ENCODE data around the gene GFRA3. TPM values are rescaled to one million over a fixed set of nuclear protein-coding genes. Genes with fewer than 3 reads are reported as not detected.
"Not testable (repeated sequence)": the region's sequence is repeated elsewhere in the genome, so short reads cannot be mapped to it uniquely, and the experiment has no call there.

GFRA3 gene
- total and polyA plus RNA-seq, 2 donors: 0.14 to 2.1 TPM

- no peak for DNase-seq (ENCODE audit: low read depth in 6 of 9, low spot score in 9 of 9)
- WGBS: 93% methylated on average over 3 of the region's 3 CpGs
These were observed 10.8 kb downstream of the GFRA3 start for GRCh38 chr5:138263581-138263980.

GRCh38 chr5:138258704-138259292 lies 15.6 kb downstream of the GFRA3 start:
- no peaks in the 10 kb centered on the region for H3K9me3 ChIP-seq (ENCODE audit: control insufficient read depth in 2 of 2, insufficient read depth in 1 of 2, low read length in 1 of 2)
- no peak overlapping the region for H3K27ac ChIP-seq (ENCODE audit: low read depth in 1 of 2, low read length in 1 of 2)
- no peaks in the 10 kb centered on the region for H3K4me1 ChIP-seq (ENCODE audit: control insufficient read depth in 2 of 2, insufficient read depth in 2 of 2, low read length in 2 of 2)
- no peak overlapping the region for H3K4me3 ChIP-seq (ENCODE audit: low read length in 2 of 2)
- WGBS: 90% methylated on average over 4 of the region's 4 CpGs
- peaks cover 0 to 3% of the 10 kb centered on the region in 2 donors for H3K27me3 ChIP-seq (ENCODE audit: control insufficient read depth in 2 of 2, insufficient read depth in 1 of 2, low read length in 1 of 2)
- DNase-seq (ENCODE audit: low read depth in 6 of 9, low spot score in 9 of 9): no peak
- no peaks in the 10 kb centered on the region for H3K36me3 ChIP-seq (ENCODE audit: control insufficient read depth in 2 of 2, insufficient read depth in 2 of 2, low read length in 1 of 2)

More at GRCh38 chr5:138263581-138263980, 10.8 kb downstream of the GFRA3 start:
- Histone ChIP-seq H3K4me3 (ENCODE audit: low read length in 2 of 2) (no peak overlapping the region), H3K27me3 (ENCODE audit: control insufficient read depth in 2 of 2, insufficient read depth in 1 of 2, low read length in 1 of 2) (no peaks in the 10 kb centered on the region), H3K4me1 (ENCODE audit: control insufficient read depth in 2 of 2, insufficient read depth in 2 of 2, low read length in 2 of 2) (no peaks in the 10 kb centered on the region), H3K9me3 (ENCODE audit: control insufficient read depth in 2 of 2, insufficient read depth in 1 of 2, low read length in 1 of 2) (no peaks in the 10 kb centered on the region), H3K27ac (ENCODE audit: low read depth in 1 of 2, low read length in 1 of 2) (no peak overlapping the region), H3K36me3 (ENCODE audit: control insufficient read depth in 2 of 2, insufficient read depth in 2 of 2, low read length in 1 of 2) (no peaks in the 10 kb centered on the region)

GRCh38 chr5:138257583-138257982 lies 16.8 kb downstream of the GFRA3 start:
- WGBS: 95% methylated on average over 29 of the region's 29 CpGs
- H3K27me3 ChIP-seq (ENCODE audit: control insufficient read depth in 2 of 2, insufficient read depth in 1 of 2, low read length in 1 of 2): peaks cover 0 to 3% of the 10 kb centered on the region in 2 donors
- DNase-seq (ENCODE audit: low read depth in 6 of 9, low spot score in 9 of 9): no peak

GRCh38 chr5:138252944-138253343 lies 21.5 kb downstream of the GFRA3 start:
- no peak overlapping the region for H3K4me3 ChIP-seq (ENCODE audit: low read length in 2 of 2)
- H3K4me1 ChIP-seq (ENCODE audit: control insufficient read depth in 2 of 2, insufficient read depth in 2 of 2, low read length in 2 of 2): no peaks in the 10 kb centered on the region
- DNase-seq (ENCODE audit: low read depth in 6 of 9, low spot score in 9 of 9): no peak
- H3K9me3 ChIP-seq (ENCODE audit: control insufficient read depth in 2 of 2, insufficient read depth in 1 of 2, low read length in 1 of 2): no peaks in the 10 kb centered on the region
- over 99% methylated on average over 3 of the region's 3 CpGs for WGBS
- peaks cover 0 to 3% of the 10 kb centered on the region in 2 donors for H3K27me3 ChIP-seq (ENCODE audit: control insufficient read depth in 2 of 2, insufficient read depth in 1 of 2, low read length in 1 of 2)
- H3K36me3 ChIP-seq (ENCODE audit: control insufficient read depth in 2 of 2, insufficient read depth in 2 of 2, low read length in 1 of 2): no peaks in the 10 kb centered on the region
- H3K27ac ChIP-seq (ENCODE audit: low read depth in 1 of 2, low read length in 1 of 2): no peak overlapping the region

More at GRCh38 chr5:138257583-138257982, 16.8 kb downstream of the GFRA3 start:
- H3K4me3 ChIP-seq (ENCODE audit: low read length in 2 of 2): no peak overlapping the region
- no peaks in the 10 kb centered on the region for H3K36me3 ChIP-seq (ENCODE audit: control insufficient read depth in 2 of 2, insufficient read depth in 2 of 2, low read length in 1 of 2)
- H3K9me3 ChIP-seq (ENCODE audit: control insufficient read depth in 2 of 2, insufficient read depth in 1 of 2, low read length in 1 of 2): no peaks in the 10 kb centered on the region
- no peaks in the 10 kb centered on the region for H3K4me1 ChIP-seq (ENCODE audit: control insufficient read depth in 2 of 2, insufficient read depth in 2 of 2, low read length in 2 of 2)
- no peak overlapping the region for H3K27ac ChIP-seq (ENCODE audit: low read depth in 1 of 2, low read length in 1 of 2)

- not testable (repeated sequence) for H3K36me3 ChIP-seq (ENCODE audit: control insufficient read depth in 2 of 2, insufficient read depth in 2 of 2, low read length in 1 of 2); H3K4me3 ChIP-seq (ENCODE audit: low read length in 2 of 2); H3K4me1 ChIP-seq (ENCODE audit: control insufficient read depth in 2 of 2, insufficient read depth in 2 of 2, low read length in 2 of 2); DNase-seq (ENCODE audit: low read depth in 6 of 9, low spot score in 9 of 9); H3K27ac ChIP-seq (ENCODE audit: low read depth in 1 of 2, low read length in 1 of 2); H3K9me3 ChIP-seq (ENCODE audit: control insufficient read depth in 2 of 2, insufficient read depth in 1 of 2, low read length in 1 of 2)
- 98% methylated on average over 2 of the region's 2 CpGs for WGBS
- H3K27me3 ChIP-seq (ENCODE audit: control insufficient read depth in 2 of 2, insufficient read depth in 1 of 2, low read length in 1 of 2): peaks cover 0 to 12% of the 10 kb centered on the region in 2 donors
These were observed 26.6 kb downstream of the GFRA3 start for GRCh38 chr5:138247800-138248199.

GRCh38 chr5:138246822-138247221 lies 27.6 kb downstream of the GFRA3 start:
- Histone ChIP-seq H3K4me3 (ENCODE audit: low read length in 2 of 2) (no peak overlapping the region), H3K9me3 (ENCODE audit: control insufficient read depth in 2 of 2, insufficient read depth in 1 of 2, low read length in 1 of 2) (no peaks in the 10 kb centered on the region), H3K36me3 (ENCODE audit: control insufficient read depth in 2 of 2, insufficient read depth in 2 of 2, low read length in 1 of 2) (no peaks in the 10 kb centered on the region), H3K27ac (ENCODE audit: low read depth in 1 of 2, low read length in 1 of 2) (no peak overlapping the region), H3K27me3 (ENCODE audit: control insufficient read depth in 2 of 2, insufficient read depth in 1 of 2, low read length in 1 of 2) (peaks cover 0 to 21% of the 10 kb centered on the region in 2 donors), H3K4me1 (ENCODE audit: control insufficient read depth in 2 of 2, insufficient read depth in 2 of 2, low read length in 2 of 2) (peaks cover 3 to 7% of the 10 kb centered on the region in 2 donors)
- no peak for DNase-seq (ENCODE audit: low read depth in 6 of 9, low spot score in 9 of 9)
- 98% methylated on average over 4 of the region's 4 CpGs for WGBS

- Histone ChIP-seq H3K4me1 (ENCODE audit: control insufficient read depth in 2 of 2, insufficient read depth in 2 of 2, low read length in 2 of 2) (peaks cover 4 to 11% of the 10 kb centered on the region in 2 donors), H3K36me3 (ENCODE audit: control insufficient read depth in 2 of 2, insufficient read depth in 2 of 2, low read length in 1 of 2) (no peaks in the 10 kb centered on the region), H3K4me3 (ENCODE audit: low read length in 2 of 2) (no peak overlapping the region), H3K27ac (ENCODE audit: low read depth in 1 of 2, low read length in 1 of 2) (no peak overlapping the region), H3K9me3 (ENCODE audit: control insufficient read depth in 2 of 2, insufficient read depth in 1 of 2, low read length in 1 of 2) (no peaks in the 10 kb centered on the region), H3K27me3 (ENCODE audit: control insufficient read depth in 2 of 2, insufficient read depth in 1 of 2, low read length in 1 of 2) (peaks cover 0 to 26% of the 10 kb centered on the region in 2 donors)
- no peak for DNase-seq (ENCODE audit: low read depth in 6 of 9, low spot score in 9 of 9)
- WGBS: 96% methylated on average over 4 of the region's 4 CpGs
These were observed 28.1 kb downstream of the GFRA3 start for GRCh38 chr5:138246334-138246733.

GRCh38 chr5:138245717-138246116 lies 28.7 kb downstream of the GFRA3 start:
- Histone ChIP-seq H3K27me3 (ENCODE audit: control insufficient read depth in 2 of 2, insufficient read depth in 1 of 2, low read length in 1 of 2) (peaks cover 0 to 32% of the 10 kb centered on the region in 2 donors), H3K9me3 (ENCODE audit: control insufficient read depth in 2 of 2, insufficient read depth in 1 of 2, low read length in 1 of 2) (no peaks in the 10 kb centered on the region), H3K27ac (ENCODE audit: low read depth in 1 of 2, low read length in 1 of 2) (no peak overlapping the region), H3K4me3 (ENCODE audit: low read length in 2 of 2) (no peak overlapping the region), H3K36me3 (ENCODE audit: control insufficient read depth in 2 of 2, insufficient read depth in 2 of 2, low read length in 1 of 2) (no peaks in the 10 kb centered on the region), H3K4me1 (ENCODE audit: control insufficient read depth in 2 of 2, insufficient read depth in 2 of 2, low read length in 2 of 2) (peaks cover 4 to 12% of the 10 kb centered on the region in 2 donors)
- 89% methylated on average over 1 of the region's 1 CpG for WGBS
- no peak for DNase-seq (ENCODE audit: low read depth in 6 of 9, low spot score in 9 of 9)

GRCh38 chr5:138243794-138244193 lies 30.6 kb downstream of the GFRA3 start:
- Histone ChIP-seq H3K27me3 (ENCODE audit: control insufficient read depth in 2 of 2, insufficient read depth in 1 of 2, low read length in 1 of 2) (peaks cover 0 to 44% of the 10 kb centered on the region in 2 donors), H3K4me3 (ENCODE audit: low read length in 2 of 2) (no peak overlapping the region), H3K9me3 (ENCODE audit: control insufficient read depth in 2 of 2, insufficient read depth in 1 of 2, low read length in 1 of 2) (no peaks in the 10 kb centered on the region), H3K27ac (ENCODE audit: low read depth in 1 of 2, low read length in 1 of 2) (no peak overlapping the region), H3K4me1 (ENCODE audit: control insufficient read depth in 2 of 2, insufficient read depth in 2 of 2, low read length in 2 of 2) (peaks cover 4 to 12% of the 10 kb centered on the region in 2 donors), H3K36me3 (ENCODE audit: control insufficient read depth in 2 of 2, insufficient read depth in 2 of 2, low read length in 1 of 2) (no peaks in the 10 kb centered on the region)
- 91% methylated on average over 2 of the region's 2 CpGs for WGBS
- DNase-seq (ENCODE audit: low read depth in 6 of 9, low spot score in 9 of 9): no peak
